NCI-H1436 (cell line): ENCODE data around the gene ZNF385C.
"Not testable (repeated sequence)": the region's sequence is repeated elsewhere in the genome, so short reads cannot be mapped to it uniquely, and the experiment has no call there.

Experiments used
- DNase-seq: peaks from one replicate; lab custom pipeline; 2025; lab: John Stamatoyannopoulos, UW

Gene ZNF385C

DNA sequence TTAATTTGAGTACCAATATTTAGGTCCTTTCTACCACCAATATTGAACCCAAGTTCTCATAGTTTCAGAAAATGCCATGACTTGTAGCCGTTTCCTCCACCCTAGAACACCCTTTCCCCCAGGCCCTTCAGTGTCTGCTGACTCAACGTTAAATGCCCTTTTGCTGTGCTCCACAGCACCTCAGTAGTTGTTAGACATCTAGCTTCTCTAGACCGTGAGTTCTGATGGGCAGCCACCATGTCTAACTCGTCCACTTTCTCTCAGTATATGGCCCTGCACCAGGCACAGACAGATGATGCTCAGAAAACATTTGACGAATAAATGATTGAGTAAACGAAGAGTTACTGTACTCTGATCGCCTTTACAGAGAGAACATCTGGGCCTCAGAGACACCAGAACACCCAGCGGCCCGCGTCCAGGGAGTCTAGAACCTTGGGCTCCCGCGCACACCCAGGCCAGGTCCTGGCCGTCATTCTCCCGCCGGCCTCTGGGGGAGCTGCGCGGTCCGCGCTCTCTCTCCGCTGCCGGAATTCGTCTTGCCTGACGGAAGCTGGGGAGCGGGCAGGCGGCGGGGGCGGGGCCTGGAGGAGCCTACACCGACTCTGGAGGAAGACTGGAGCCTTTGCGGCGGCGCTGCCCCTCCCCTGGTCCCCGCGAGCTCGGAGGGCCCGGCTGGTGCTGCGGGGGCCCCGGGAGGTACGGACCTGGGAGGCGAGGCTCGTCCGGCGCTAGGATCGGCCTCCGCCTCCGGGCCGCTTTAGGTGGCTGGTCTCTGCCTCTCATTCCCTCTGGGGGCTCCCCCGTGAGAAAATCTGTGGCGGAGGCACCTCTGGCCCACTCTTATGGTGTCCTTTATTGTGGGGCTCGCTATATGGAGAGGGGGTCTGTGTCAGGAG, 78.5 kb downstream of the ZNF385C start, which contains the start of gene NKIRAS2:
Gene NKIRAS2, plus strand, starts transcription at position 582 of the 896 bp plus-strand sequence. CDS start 1,488 bp downstream, outside the sequence.
- peak; percentile 95 for DNase-seq

DNA sequence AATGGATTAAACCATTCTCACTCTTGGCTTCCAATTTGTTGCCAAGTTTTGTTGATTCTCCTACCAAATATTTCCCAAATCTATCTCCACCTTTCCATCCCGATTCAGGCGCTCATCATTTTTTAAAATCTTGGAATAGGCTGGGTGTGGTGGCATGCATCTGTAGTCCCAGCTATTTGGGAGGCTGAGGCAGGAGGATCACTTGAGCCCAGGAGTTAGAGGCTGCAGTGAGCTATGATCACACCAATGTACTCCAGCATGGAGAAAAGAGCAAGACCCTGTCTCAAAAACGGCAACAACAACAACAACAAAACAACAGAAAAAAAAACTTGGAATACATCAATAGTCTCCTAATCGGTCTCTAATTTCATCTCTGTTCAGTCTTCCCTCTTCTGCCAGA, 79.3 kb downstream of the ZNF385C start:
- no peak for DNase-seq

DNA sequence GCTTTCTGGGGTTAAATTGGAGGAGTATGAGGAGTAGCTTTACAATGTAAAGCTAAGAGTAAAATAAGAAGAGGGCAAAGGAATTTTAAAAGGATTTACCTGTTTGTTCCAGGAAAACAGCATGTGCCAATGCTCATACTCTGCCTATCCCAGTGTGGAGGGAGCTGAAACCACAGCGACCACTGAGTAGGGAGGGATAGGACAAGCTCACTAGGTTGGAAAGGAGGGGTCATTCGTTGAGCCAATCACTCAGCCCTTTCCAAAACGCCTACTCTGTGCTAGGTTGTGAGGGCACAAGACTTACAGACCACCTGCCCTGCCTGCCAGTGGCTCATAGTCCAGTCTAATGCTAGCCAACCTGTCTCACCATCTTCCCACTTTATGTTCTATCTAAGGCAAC, 79.9 kb downstream of the ZNF385C start:
- DNase-seq, result no peak

DNA sequence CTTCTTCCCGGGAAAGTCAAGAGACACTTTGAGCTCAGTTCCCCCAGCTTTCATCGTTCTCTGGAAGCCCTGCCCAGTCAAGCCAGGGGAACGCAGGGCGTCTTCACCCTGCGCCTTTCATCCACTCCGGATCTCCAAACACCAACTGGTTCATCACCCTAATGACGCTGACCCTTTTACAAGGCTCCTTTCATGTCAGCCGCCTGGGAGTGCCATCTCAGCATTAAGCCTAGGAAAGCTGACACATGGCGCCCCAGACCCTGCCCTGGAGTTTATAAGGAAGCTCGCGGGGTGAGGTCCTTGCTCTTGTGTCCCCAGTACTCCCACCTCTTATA, 80.4 kb downstream of the ZNF385C start:
- DNase-seq, result no peak

DNA sequence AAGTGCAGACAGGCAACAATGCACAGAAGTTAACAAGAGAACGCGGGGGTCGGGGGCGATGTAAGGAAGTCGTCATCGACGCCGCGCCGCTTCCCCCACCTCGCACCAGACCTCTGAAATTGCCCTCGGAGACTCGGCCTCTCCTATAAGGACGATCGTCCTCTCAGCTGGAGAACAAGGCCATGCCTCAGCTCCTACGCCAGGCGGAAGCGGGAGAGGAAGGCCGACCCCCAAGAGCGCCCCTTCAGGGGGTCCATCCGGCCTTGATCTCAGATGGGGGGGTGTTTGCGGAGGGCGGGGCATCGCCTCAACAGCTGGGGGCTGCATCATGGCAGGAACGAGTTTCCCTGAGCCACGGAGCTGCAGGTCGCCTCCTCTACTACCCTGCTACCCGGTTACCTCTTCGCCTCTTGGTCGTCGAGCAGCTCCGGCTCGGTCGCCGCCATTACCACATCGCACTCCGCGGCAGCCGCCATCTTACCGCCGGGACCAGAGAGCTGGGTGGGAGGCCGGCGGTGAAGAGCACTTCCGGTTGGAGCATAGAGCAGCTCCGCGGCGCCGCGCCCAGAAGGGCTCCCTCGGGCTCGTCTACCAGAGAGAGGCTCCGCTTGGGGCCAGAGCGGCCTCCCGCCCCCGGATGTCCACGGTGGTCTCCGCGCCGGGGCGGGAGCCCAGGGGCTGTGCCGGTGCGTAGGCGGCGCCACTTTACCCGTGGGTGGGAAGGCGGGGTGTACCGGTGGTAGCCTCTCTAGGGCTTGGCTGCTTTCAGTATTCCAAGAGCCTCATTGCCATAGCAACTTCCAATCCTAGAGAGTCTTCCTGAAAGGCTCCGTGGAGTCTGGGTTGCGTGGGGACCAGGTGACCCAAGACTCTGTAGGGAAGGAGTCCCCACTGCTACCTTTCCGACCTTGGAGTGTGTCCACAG, 81.1 kb downstream of the ZNF385C start, which contains the start of gene DNAJC7:
Gene DNAJC7, minus strand, starts transcription at position 499 of the 925 bp plus-strand sequence. Its CDS starts 23 bp downstream, at position 476.
- DNase-seq, result peak; percentile 95

DNA sequence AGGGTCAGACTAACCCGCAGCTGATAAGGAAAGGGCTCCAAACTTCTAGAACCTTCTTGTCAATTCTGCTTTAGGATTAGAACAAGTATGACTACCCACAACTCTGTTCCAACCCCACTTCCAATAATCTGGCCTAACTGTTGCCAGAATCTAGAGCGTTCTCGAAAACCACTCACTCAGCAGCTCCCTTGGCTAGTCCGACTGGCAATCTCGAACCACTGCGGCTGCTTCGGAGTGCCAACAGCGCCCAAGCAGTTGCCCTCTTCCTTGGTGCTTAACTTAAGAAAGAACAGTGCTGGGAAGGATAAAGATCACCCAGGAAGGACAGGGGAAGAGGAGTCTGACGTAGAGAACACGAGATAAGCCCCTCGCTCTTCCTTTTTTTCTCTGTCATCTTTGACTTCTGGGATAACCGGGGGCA, 81.9 kb downstream of the ZNF385C start:
- no peak for DNase-seq

DNA sequence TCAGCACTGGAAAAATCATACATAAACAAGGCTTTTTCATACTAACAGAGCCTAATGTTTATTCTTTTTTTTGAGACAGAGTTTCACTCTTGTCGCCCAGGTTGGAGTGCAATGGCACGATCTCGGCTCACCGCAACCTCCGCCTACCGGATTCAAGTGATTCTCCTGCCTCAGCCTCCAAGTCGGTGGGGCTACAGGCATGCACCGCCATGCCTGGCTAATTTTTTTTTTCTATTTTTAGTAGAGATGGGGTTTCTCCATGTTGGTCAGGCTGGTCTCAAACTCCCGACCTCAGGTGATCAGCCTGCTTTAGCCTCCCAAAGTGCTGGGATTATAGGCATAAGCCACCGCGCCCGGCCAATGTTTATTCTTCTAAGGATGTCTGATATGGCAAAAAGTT, 84.5 kb downstream of the ZNF385C start:
- DNase-seq, result not testable (repeated sequence)

DNA sequence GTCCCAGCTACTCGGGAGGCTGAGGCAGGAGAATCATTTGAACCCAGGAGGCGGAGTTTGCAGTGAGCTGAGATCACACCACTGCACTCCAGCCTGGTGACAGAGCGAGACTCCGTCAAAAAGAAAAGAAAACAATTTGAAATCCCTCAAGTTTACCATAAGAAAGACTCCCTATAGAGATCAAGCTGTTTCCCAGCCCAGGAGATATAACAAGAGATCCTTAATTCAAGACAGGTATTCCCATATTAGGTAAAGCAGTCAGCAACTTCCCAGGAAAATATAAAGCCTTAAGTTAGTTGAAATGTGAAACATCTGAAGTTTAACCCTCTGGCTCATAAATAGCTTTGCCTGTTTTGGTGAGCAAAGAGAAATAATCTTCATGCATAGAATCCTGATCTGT, 85.9 kb downstream of the ZNF385C start:
- not testable (repeated sequence) for DNase-seq

DNA sequence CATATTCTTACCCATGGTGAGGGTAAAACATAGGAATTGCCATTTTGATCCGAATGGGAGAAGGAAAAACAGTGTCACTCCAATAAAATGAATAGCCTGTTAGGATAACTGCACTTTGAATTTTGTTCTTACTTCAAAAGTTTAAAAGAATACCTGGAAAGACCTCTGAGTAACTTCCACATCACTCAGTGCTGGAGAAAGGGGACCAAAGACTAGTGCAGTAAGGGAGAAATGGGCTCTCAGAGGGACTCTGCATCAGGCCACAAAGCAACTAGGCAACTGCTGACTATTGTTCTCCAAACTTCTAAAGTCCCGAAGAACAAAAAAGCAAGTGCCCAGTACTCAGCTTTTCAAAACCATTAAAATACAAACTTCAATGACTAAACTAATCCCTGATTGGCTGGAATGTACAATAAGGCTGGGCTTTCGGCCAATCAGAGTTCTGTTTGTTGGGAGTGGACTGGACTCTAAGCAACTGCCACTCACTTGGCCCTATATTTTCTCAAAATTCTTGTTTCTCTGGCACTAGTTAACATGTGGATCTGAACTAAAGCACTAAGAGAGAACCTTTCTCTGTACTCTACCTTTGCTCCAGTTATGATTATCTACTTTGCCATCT, 87.3 kb downstream of the ZNF385C start:
- no peak for DNase-seq

DNA sequence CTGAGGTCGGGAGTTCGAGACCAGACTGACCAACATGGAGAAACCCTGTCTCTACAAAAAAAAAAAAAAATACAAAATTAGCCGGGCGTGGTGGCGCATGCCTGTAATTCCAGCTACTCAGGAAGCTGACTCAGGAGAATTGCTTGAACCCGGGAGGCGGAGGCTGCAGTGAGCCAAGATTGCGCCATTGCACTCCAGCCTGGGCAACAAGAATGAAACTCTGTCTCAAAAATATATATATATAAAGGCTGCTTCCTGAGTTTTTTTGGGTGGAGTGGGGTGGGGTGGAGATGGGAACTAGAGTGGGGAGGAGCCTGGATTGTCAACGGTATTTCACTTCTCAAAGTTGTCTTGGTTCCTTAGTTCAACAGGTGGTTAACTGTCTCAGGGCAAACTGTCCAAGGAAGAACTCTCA, 88.0 kb downstream of the ZNF385C start:
- not testable (repeated sequence) for DNase-seq

DNA sequence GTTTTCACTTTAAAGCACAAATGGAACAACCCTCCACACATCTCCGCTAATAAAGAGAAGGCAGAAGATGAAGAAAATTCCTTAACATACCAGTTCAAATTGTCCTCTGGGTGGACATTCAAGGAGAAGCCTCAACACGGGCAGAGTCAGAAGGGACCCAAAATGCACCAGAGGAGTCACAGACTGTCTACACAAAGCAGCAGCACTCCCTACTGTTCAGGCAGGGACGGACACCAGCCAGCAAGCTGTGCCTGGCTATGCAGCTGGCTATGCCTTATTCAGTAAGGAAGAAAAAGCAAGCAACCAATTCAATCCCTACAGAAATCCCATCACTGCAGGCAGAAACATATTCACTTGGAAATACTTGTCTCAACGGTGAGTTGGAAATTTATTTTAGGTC, 89.1 kb downstream of the ZNF385C start:
- DNase-seq, result no peak

DNA sequence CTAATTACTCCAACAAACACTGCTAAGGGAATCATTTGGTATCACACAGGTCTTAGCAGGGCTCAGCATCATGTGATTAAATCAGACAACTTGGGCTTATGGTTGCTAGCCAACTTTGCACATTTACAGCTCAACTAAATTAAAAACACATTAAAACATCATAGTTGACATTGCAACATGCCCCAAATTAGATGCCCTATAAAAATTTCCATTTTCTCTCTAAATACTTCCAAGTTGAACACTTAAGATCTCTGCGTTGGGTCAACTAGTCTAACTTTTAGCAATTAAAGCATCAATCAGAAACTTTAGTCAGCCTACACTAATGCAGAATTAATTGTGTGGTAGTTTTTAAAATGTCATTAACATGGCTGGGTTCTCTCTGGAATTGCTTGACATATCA, 93.1 kb downstream of the ZNF385C start:
- no peak for DNase-seq

DNA sequence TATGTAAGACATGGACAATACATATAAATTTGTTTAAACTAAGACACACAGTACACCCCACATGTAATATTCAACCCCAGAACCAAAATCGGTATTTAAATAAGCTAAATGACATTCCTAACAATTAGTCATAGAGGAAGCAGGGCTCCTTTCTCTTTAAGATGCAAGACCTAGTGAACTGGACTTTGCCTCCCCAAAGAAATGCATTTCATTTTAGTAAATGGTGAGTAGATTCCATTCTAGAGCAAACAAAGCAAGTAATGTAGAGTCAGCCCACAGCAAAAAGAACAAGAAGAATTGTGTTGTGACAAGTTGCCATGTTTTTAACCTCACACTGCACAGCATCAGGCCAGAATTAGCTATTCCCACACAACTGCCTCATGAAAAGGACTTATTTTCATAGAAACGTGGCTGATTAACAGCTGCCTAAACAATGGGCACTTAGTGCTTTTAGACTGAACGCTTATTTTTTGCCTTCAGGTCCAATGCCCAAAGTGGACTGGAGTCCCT, 95.4 kb downstream of the ZNF385C start:
- DNase-seq, result no peak

DNA sequence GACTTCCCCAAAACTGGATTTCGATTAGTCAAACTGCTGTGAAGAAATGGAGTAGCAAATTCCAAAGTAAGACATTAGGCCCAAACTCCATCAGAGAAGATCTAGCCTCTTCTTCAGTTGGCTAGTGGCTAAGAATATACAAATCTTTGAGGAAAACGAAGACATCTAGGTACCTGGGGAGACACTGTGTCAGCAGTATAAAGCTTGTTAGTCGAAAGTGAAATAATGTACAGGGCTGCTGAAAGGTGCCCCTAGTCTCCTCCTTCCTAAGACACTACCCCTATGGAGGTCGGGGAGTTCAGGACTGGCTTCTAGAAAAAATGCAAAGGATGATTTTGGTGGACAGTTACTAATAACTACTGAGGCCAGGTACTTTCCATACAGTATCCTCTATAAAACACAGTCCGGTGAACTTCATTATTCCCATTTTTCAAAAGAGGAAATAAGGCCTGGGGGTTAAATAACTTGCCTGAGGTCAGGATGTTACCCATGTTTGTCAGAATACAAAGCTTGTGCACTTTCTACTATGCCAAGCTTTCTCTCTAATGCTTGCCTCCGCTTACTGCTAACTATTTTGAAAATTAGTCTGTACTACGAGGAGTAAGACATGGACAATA, 96.0 kb downstream of the ZNF385C start:
- no peak for DNase-seq

DNA sequence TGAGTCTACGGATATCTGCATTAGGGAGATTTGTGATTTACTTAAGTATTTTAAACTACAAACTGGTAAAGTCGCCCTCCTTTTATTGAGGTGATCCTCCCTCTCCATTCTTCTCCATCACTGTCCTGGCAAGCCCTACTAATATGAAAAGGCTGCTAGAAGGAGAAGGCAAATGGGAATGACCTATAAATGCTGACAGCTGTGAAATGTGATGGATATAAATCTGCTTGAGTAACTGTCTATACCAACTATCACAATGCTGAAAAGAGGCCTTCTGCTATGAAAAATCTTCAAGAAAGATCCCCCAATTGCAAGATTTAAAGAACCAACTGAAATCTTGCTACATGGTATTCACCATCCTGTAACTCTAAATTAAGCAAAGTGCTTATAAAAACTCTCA, 96.5 kb downstream of the ZNF385C start:
- DNase-seq, result no peak

DNA sequence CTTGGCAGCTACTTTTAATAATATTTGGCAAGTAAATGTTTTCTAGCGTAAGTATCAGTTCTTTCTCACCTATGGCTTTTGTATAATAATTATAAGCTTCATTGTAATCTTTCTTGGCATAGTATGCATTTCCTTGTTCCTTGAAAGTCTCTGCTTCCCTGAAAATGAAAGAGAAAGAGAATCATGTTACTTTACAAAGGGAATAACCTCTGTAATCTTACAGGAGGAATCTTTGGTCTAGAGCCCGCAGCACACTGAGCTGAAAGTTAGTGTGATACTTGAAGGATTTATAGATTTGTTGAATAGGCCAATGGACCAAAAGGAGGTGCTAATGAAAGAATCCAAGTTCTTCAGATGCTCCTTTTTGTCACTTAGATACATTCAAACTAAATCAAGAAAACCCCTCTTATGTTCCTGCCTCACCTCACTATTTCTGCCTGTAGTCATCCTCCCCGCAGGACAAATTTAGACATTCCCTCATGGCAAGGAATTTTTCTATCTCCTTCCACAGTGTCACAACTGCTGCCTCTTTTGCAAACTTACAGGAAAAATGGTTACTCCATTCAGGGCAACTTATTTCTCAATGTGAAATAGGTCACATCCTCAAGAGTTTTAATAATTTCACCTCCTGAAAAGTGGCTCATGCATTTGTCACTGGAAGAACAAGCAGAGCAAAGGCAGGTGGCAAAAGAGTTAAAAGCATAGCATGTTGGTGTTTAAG, 97.7 kb downstream of the ZNF385C start:
- no peak for DNase-seq

DNA sequence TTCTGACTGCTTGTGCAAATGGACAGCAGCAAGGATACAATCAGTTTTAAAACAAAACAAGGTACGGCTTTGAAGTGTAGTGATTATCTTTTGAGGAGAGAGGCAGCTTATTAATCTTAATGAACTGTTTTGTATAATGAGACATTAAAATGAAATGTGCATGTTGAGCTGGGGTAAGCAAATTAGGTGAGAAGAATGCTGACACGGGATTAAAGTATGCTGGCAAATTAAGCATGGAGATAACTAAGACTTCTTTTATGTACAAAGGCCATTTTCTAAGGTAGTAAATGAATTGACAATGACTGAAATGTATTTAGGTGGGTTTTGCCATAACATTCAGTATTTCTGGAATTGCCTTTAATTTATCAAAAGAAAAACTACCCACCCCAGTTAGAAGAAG, 99.8 kb downstream of the ZNF385C start:
- no peak for DNase-seq

DNA sequence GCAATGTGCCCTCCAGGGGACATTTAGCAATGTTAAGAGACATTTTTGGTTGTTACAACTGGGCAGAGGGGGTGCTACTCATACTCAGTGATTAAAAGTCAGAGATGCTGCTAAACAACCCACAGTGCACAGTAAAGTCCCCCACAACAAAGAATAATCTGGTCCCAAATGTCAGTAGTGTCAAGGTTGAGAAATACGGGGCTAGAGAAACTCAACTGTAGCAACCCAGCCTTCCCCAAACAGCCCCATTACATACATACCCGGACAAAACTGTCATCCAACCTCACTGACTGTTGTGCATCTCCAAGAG, 101.5 kb downstream of the ZNF385C start:
- no peak for DNase-seq

DNA sequence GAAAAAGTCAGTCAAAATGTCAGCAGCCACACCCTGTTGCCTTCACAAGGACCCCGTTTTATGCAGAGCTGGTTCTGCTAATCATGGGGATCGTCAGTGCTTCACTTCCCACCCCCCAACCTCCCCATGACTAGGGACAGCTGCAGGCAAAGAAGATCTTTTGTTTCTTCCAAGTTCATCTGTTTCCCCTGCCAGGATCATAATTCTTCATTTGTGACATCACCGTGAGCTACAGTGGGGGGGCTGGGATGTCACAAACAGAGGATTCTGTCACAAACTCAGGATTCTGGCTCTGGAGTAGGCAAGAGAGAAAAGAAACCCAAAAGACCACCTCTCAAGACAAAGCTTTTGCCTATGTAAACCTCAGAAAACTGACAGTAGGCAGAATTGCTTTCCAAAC, 105.7 kb downstream of the ZNF385C start:
- no peak for DNase-seq

DNA sequence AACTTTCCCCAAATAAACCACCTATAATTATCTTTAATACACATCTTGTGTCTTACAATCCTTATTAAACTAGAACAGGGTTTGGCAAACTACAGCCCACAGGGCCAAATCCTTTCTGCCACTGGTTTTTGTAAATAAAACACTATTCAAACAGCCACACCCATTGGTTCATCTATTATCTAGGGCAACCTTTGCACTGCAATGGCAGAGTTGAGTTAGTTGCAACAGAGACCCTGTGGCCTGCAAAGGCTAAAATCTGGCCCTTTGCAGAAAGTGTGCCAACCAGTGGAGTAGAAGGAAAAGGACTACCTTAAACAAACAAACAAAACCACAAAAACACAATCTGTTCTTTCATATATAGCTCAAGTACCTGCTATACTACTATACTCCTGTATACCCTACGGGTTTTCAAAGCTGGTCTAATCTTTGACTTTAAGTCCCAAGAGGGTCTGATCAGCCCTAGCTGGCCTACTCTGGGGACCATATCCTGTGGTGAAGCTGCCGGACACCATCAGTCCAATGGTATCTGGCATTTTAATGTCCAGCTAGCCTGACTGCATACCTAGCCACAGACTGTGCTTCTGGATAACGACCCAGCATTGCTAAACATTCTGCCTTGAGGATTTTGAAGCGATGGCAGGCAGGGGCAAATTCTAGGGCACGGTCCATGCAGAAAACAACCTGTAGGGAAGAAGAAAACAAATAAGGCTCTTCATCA, 108.4 kb downstream of the ZNF385C start:
- DNase-seq, result no peak
